GM23338 (cell line): Measurements from ENCODE around the gene GTSE1. TPM values are rescaled to one million over a fixed set of nuclear protein-coding genes. Genes with fewer than 3 reads are reported as not detected.

Experiments
- ATAC-seq: fragments of 200-7000 bp; cut with Tn5 transposase; 3 replicates; pipeline ENCODE4 v1.9.1; 2020
- DNase-seq: peaks from one replicate; pipeline ENCODE4 v3.0.0-alpha.2; 2015; ENCODE audit warnings: low spot score
- H2AFZ ChIP-seq: fragments of 200-600 bp; sonication (generic); 2 replicates; pipeline ENCODE4 v1.8.0; 2016; ENCODE audit warnings: antibody characterized with exemption, mild to moderate bottlenecking, moderate library complexity
- H3F3A ChIP-seq: fragments of 200-600 bp; sonication (generic); replicated peaks from 2 replicates; pipeline ENCODE4 v1.8.0; 2017; ENCODE audit warnings: antibody characterized with exemption, mixed run types, low read depth
- H3K27ac ChIP-seq: fragments of 200-600 bp; sonication (generic); 2 replicates; pipeline ENCODE4 v1.6.1; 2016; ENCODE audit warnings: low read depth
- H3K27me3 ChIP-seq: fragments of 200-600 bp; sonication (generic); 2 replicates; pipeline ENCODE4 v1.8.0; 2016; ENCODE audit warnings: mild to moderate bottlenecking, mixed run types, moderate library complexity; ENCODE audit not compliant: insufficient read depth
- H3K36me3 ChIP-seq: fragments of 200-600 bp; sonication (generic); 2 replicates; pipeline ENCODE4 v1.8.0; 2016; ENCODE audit warnings: mild to moderate bottlenecking; ENCODE audit not compliant: insufficient read depth
- H3K4me1 ChIP-seq: fragments of 200-600 bp; sonication (generic); 2 replicates; pipeline ENCODE4 v1.8.0; 2016; ENCODE audit warnings: mild to moderate bottlenecking, moderate library complexity; ENCODE audit not compliant: insufficient read depth
- H3K4me2 ChIP-seq: fragments of 200-600 bp; sonication (generic); 2 replicates; pipeline ENCODE4 v1.7.1; 2017; ENCODE audit warnings: mixed run types
- H3K4me3 ChIP-seq: fragments of 200-600 bp; sonication (generic); 2 replicates; pipeline ENCODE4 v1.6.1; 2016; ENCODE audit warnings: mixed run types
- H3K79me2 ChIP-seq: fragments of 200-600 bp; sonication (generic); replicated peaks from 2 replicates; pipeline ENCODE4 v1.8.0; 2017; ENCODE audit warnings: mild to moderate bottlenecking; ENCODE audit not compliant: insufficient read depth
- H3K9me2 ChIP-seq: fragments of 200-600 bp; sonication (generic); 2 replicates; pipeline ENCODE4 v1.8.0; 2017; ENCODE audit not compliant: insufficient read depth
- H4K20me1 ChIP-seq: fragments of 200-600 bp; sonication (generic); replicated peaks from 2 replicates; pipeline ENCODE4 v1.8.0; 2017; ENCODE audit warnings: mild to moderate bottlenecking; ENCODE audit not compliant: insufficient read depth
- H3K27ac Mint-ChIP-seq: 2 replicates; pipeline ENCODE4 v1.8.0; 2020; ENCODE audit warnings: inconsistent platforms, mild to moderate bottlenecking, moderate library complexity, mixed read lengths
- H3K27me3 Mint-ChIP-seq: 3 replicates; pipeline ENCODE4 v1.8.0; 2022; ENCODE audit warnings: low read depth, mild to moderate bottlenecking, moderate library complexity, mixed read lengths, inconsistent platforms; ENCODE audit not compliant: insufficient read depth, poor library complexity
- H3K36me3 Mint-ChIP-seq: 3 replicates; pipeline ENCODE4 v1.8.0; 2021; ENCODE audit warnings: low read depth, mild to moderate bottlenecking, inconsistent platforms, moderate library complexity, mixed read lengths
- H3K4me1 Mint-ChIP-seq: 3 replicates; pipeline ENCODE4 v1.8.0; 2020; ENCODE audit warnings: mild to moderate bottlenecking, inconsistent platforms, mixed read lengths
- H3K4me3 Mint-ChIP-seq: 3 replicates; pipeline ENCODE4 v1.8.0; 2021; ENCODE audit warnings: moderate library complexity, mild to moderate bottlenecking, inconsistent platforms, mixed read lengths
- H3K9me3 Mint-ChIP-seq: 3 replicates; pipeline ENCODE4 v1.8.0; 2020; ENCODE audit warnings: moderate library complexity, mild to moderate bottlenecking, inconsistent platforms, mixed read lengths
- CREB1 ChIP-seq: fragments of 250-450 bp; sonication (Bioruptor Pico); IDR thresholded peaks from 2 replicates; pipeline ENCODE4 v1.5.0; 2020; ENCODE audit warnings: low read depth, mild to moderate bottlenecking, moderate library complexity
- CTCF ChIP-seq, 2 experiments: fragments of 200-600 bp in 1 of 2; sonication (generic) in 1 of 2; conservative IDR thresholded peaks; 2 replicates each; pipeline versions ENCODE4 v1.5.1 to v1.6.1; 2016 to 2017; ENCODE audit warnings: antibody characterized with exemption in 2 of 2, low read depth in 2 of 2, mild to moderate bottlenecking in 2 of 2, moderate library complexity in 1 of 2
- ETS1 ChIP-seq: IDR thresholded peaks from 2 replicates; pipeline ENCODE4 v1.6.1; 2016; ENCODE audit warnings: antibody characterized with exemption
- EZH2 ChIP-seq: fragments of 200-600 bp; sonication (generic); IDR thresholded peaks from one replicate; pipeline ENCODE4 v1.8.0; 2017; ENCODE audit warnings: antibody characterized with exemption, mild to moderate bottlenecking, low read depth; ENCODE audit not compliant: unreplicated experiment
- EZH2phosphoT487 ChIP-seq: fragments of 200-600 bp; sonication (generic); IDR thresholded peaks from one replicate; pipeline ENCODE4 v1.8.1; 2018; ENCODE audit warnings: antibody characterized with exemption; ENCODE audit not compliant: unreplicated experiment
- JUNB ChIP-seq: IDR thresholded peaks from one replicate; pipeline ENCODE4 v1.6.1; 2016; ENCODE audit warnings: antibody characterized with exemption; ENCODE audit not compliant: unreplicated experiment
- NANOG ChIP-seq: IDR thresholded peaks from 2 replicates; pipeline ENCODE4 v1.6.1; 2016; ENCODE audit warnings: antibody characterized with exemption, borderline replicate concordance
- POLR2AphosphoS5 ChIP-seq: IDR thresholded peaks from 2 replicates; pipeline ENCODE4 v1.6.1; 2016; ENCODE audit warnings: antibody characterized with exemption, low read depth
- REST ChIP-seq: IDR thresholded peaks from one replicate; pipeline ENCODE4 v1.6.1; 2018; ENCODE audit warnings: antibody characterized with exemption; ENCODE audit not compliant: unreplicated experiment
- STAT1 ChIP-seq: IDR thresholded peaks from one replicate; pipeline ENCODE4 v1.6.1; 2016; ENCODE audit warnings: antibody characterized with exemption; ENCODE audit not compliant: unreplicated experiment
- ZNF114 ChIP-seq: fragments of 250-450 bp; sonication (Bioruptor Pico); IDR thresholded peaks from 2 replicates; pipeline ENCODE4 v1.5.0; 2020; ENCODE audit warnings: mild to moderate bottlenecking, moderate library complexity
- ZNF331 ChIP-seq: fragments of 250-450 bp; sonication (Bioruptor Pico); IDR thresholded peaks from 2 replicates; pipeline ENCODE4 v1.5.0; 2020; ENCODE audit warnings: low read depth, mild to moderate bottlenecking, moderate library complexity
- ZNF462 ChIP-seq: fragments of 250-450 bp; sonication (Bioruptor Pico); IDR thresholded peaks from 2 replicates; pipeline ENCODE4 v1.5.0; 2020; ENCODE audit warnings: mild to moderate bottlenecking, moderate library complexity
- polyA plus RNA-seq: library from polyadenylated mRNA; unstranded; fragments of >200 nt; fragmentation: Nextera tagmentation; extraction: Ambion mirVana; gene quantifications from 2 replicates; pipeline ENCODE4 v1.2.1, GENCODE V29; 2016
- total RNA-seq: library from RNA; depleted of rRNA; stranded (reverse); fragments of >200 nt; shearing (Covaris generic); gene quantifications from 2 replicates; pipeline ENCODE4 v1.2.3, GENCODE V29; 2014

The GTSE1 gene
- total and polyA plus RNA-seq, 2 experiments from 2014 or later, result 26.3 to 28.6 TPM

- H3K9me2 ChIP-seq, result no peaks in the 10 kb centered on the region; the same call in 1 of the 2 replicates
- H3K36me3 ChIP-seq, result no peaks in the 10 kb centered on the region
- no peak overlapping the region for H2AFZ ChIP-seq
- H3K4me1 ChIP-seq, result no peaks in the 10 kb centered on the region
- ATAC-seq (no peak), DNase-seq (no peak)
- peaks cover 47% of the 10 kb centered on the region for H3K27me3 ChIP-seq
- H3K79me2 ChIP-seq, result no peaks in the 10 kb centered on the region
- Mint-ChIP-seq H3K9me3 (peaks cover 37% of the 10 kb centered on the region), H3K4me3 (no peak overlapping the region), H3K36me3 (peaks cover 16% of the 10 kb centered on the region), H3K4me1 (no peaks in the 10 kb centered on the region), H3K27ac (no peak overlapping the region), H3K27me3 (peaks cover 39% of the 10 kb centered on the region)
- H3K4me3 ChIP-seq, result no peak overlapping the region
- 0 out of 2 replicates have a peak, but pooled peaks cover 3% of the 10 kb centered on the region for H3F3A ChIP-seq
- TF ChIP-seq EZH2, result no peak
- TF ChIP-seq REST, result no peak
- TF ChIP-seq ZNF331 (CRISPR knock-in tag), result no peak
- TF ChIP-seq ZNF462 (CRISPR knock-in tag), result no peak
- no peak for TF ChIP-seq JUNB
- TF ChIP-seq POLR2AphosphoS5, result no peak
- no peak for TF ChIP-seq CREB1 (CRISPR knock-in tag)
- TF ChIP-seq ZNF114 (CRISPR knock-in tag), result no peak
- TF ChIP-seq ETS1, result no peak
- no peak for TF ChIP-seq EZH2phosphoT487
- TF ChIP-seq CTCF (conservative IDR thresholded peaks at IDR 0.05; ENCODE audit: low read depth in 2 of 2), result no peak
- no peak for TF ChIP-seq NANOG
- no peak for TF ChIP-seq STAT1
- no peaks in the 10 kb centered on the region for H4K20me1 ChIP-seq
- no peak overlapping the region for H3K27ac ChIP-seq
- H3K4me2 ChIP-seq, result no peak overlapping the region
Observed at GRCh38 chr22:46259374-46259773, 37.3 kb upstream of the GTSE1 start.
